GM12878 (cell line): ENCODE data around the gene TMEM237. TPM values are rescaled to one million over a fixed set of nuclear protein-coding genes. Genes with fewer than 3 reads are reported as not detected.
A peak's percentile ranks its signal among the peaks of the same experiment; 100 is the strongest.

ENCODE experiments used
- ATF7 ChIP-seq: fragments of 450-650 bp; IDR thresholded peaks from 2 replicates; pipeline ENCODE4 v1.6.1; 2016; ENCODE audit warnings: low read depth, mild to moderate bottlenecking
- BCL11A ChIP-seq: IDR thresholded peaks from 2 replicates; pipeline ENCODE4 v1.6.1; 2011; ENCODE audit warnings: low read depth, low read length
- BCLAF1 ChIP-seq: fragments of 450-650 bp; IDR thresholded peaks from 2 replicates; pipeline ENCODE4 v1.6.1; 2017; ENCODE audit warnings: antibody characterized with exemption, mild to moderate bottlenecking, moderate library complexity
- BHLHE40 ChIP-seq, 2 experiments: fragments of 450-650 bp in 1 of 2; IDR thresholded peaks; 2 replicates each; pipeline ENCODE4 v1.6.1; 2011 to 2017; ENCODE audit warnings: low read depth in 2 of 2, borderline replicate concordance in 1 of 2, improper control_type of control experiment in 1 of 2, low read length in 1 of 2, mild to moderate bottlenecking in 1 of 2
- EP300 ChIP-seq, 2 experiments: fragments of 150-350 bp in 1 of 2; IDR thresholded peaks; 2 replicates each; pipeline ENCODE4 v1.6.1; 2011 to 2012; ENCODE audit warnings: low read depth in 2 of 2, low read length in 2 of 2, borderline replicate concordance in 1 of 2, improper control_type of control experiment in 1 of 2, inconsistent platforms in 1 of 2; ENCODE audit not compliant: control insufficient read depth in 1 of 2
- FOXM1 ChIP-seq: IDR thresholded peaks from 2 replicates; pipeline ENCODE4 v1.6.1; 2012; ENCODE audit warnings: low read depth, mild to moderate bottlenecking, inconsistent platforms, low read length, moderate library complexity
- MXI1 ChIP-seq: fragments of 150-350 bp; IDR thresholded peaks from 2 replicates; pipeline ENCODE4 v1.6.1; 2011; ENCODE audit warnings: low read depth, mild to moderate bottlenecking, inconsistent platforms, low read length, improper control_type of control experiment
- NFYA ChIP-seq: IDR thresholded peaks from 2 replicates; pipeline ENCODE4 v1.6.1; 2011; ENCODE audit warnings: low read depth, mild to moderate bottlenecking, low read length, improper control_type of control experiment, borderline replicate concordance
- POLR2A ChIP-seq: IDR thresholded peaks from 2 replicates; pipeline ENCODE4 v1.6.1; 2011; ENCODE audit warnings: low read depth, mild to moderate bottlenecking, low read length
- POLR2AphosphoS2 ChIP-seq: IDR thresholded peaks from 2 replicates; pipeline ENCODE4 v1.6.1; 2011; ENCODE audit warnings: low read depth, mild to moderate bottlenecking, low read length, improper control_type of control experiment, moderate library complexity
- SMAD1 ChIP-seq: fragments of 450-650 bp; IDR thresholded peaks from 2 replicates; pipeline ENCODE4 v1.6.1; 2018; ENCODE audit warnings: mild to moderate bottlenecking, low read depth; ENCODE audit not compliant: partially characterized antibody
- SUZ12 ChIP-seq: fragments of 200-600 bp; sonication (generic); IDR thresholded peaks from one replicate; pipeline ENCODE4 v1.6.1; 2018; ENCODE audit warnings: antibody characterized with exemption, mild to moderate bottlenecking; ENCODE audit not compliant: unreplicated experiment
- TARDBP ChIP-seq: IDR thresholded peaks from 2 replicates; pipeline ENCODE4 v1.6.1; 2016; ENCODE audit warnings: borderline replicate concordance
- polyA plus RNA-seq, 11 experiments: library from polyadenylated mRNA; depleted of rRNA in 4 of 11; unstranded in 6 of 11; stranded (reverse) in 5 of 11; fragments of >200 nt; fragmentation: Nextera tagmentation in 4 of 11; fragmentation: Illumina TruSeq in 1 of 11; extraction: Ambion mirVana in 4 of 11; extraction: Trizol in 1 of 11; gene quantifications; 1 replicate in 1 of 11; 2 replicates in 10 of 11; pipeline versions ENCODE4 v1.2.1 to v1.2.3, GENCODE V29; 2011 to 2016; ENCODE audit warnings: inconsistent platforms in 2 of 11, missing spikeins in 2 of 11, low read depth in 1 of 11
- total RNA-seq, 4 experiments: library from RNA; depleted of rRNA in 3 of 4; stranded (reverse); fragments of >200 nt in 3 of 4; fragmentation: Illumina TruSeq in 1 of 4; extraction: Trizol in 1 of 4; gene quantifications; 2 replicates each; pipeline versions ENCODE4 v1.2.1 to v1.2.3, GENCODE V29; 2013 to 2021
- TF ChIP-seq, protein P1 (sequence below): fragments of 450-650 bp; IDR thresholded peaks from 2 replicates; pipeline ENCODE4 v1.6.1; 2018; ENCODE audit warnings: borderline replicate concordance, mild to moderate bottlenecking; ENCODE audit not compliant: partially characterized antibody
- TF ChIP-seq, protein P2 (sequence below): IDR thresholded peaks from 2 replicates; pipeline ENCODE4 v1.6.1; 2012; ENCODE audit warnings: improper control_type of control experiment, low read depth, low read length; ENCODE audit not compliant: insufficient replicate concordance
- TF ChIP-seq, protein P3 (sequence below): IDR thresholded peaks from 2 replicates; pipeline ENCODE4 v1.6.1; 2012; ENCODE audit warnings: low read depth, low read length, improper control_type of control experiment

Gene TMEM237
- total and polyA plus RNA-seq, 10 of the 15 experiments (the other 5 are each of a cell fraction or from before 2014, with no cell fraction given), result 15.0 to 43.7 (median 29.3) TPM

- TF ChIP-seq BCLAF1 (no peak), TARDBP (peak; percentile 40; the same call in 1 of the 2 replicates), BCL11A (peak; percentile 27; the same call in 1 of the 2 replicates), BHLHE40 (IDR thresholded peaks at IDR 0.05; ENCODE audit: borderline replicate concordance in 1 of 2, low read depth in 2 of 2, low read length in 1 of 2) (peak; percentile 32 to 74; a peak in 3 of 4 replicates), SUZ12 (no peak), POLR2AphosphoS2 (no peak), ATF7 (no peak), POLR2A (peak; percentile 89), EP300 (IDR thresholded peaks at IDR 0.05; ENCODE audit: borderline replicate concordance in 1 of 2, control insufficient read depth in 1 of 2, low read depth in 2 of 2, low read length in 2 of 2) (0 out of 4 replicates have a peak, but pooled peaks of 1 of the 2 experiments have one; percentile 17), FOXM1 (no peak; the same call in 1 of the 2 replicates), NFYA (no peak), SMAD1 (no peak), MXI1 (peak; percentile 76; the same call in 1 of the 2 replicates)
- TF ChIP-seq, protein P1, sequence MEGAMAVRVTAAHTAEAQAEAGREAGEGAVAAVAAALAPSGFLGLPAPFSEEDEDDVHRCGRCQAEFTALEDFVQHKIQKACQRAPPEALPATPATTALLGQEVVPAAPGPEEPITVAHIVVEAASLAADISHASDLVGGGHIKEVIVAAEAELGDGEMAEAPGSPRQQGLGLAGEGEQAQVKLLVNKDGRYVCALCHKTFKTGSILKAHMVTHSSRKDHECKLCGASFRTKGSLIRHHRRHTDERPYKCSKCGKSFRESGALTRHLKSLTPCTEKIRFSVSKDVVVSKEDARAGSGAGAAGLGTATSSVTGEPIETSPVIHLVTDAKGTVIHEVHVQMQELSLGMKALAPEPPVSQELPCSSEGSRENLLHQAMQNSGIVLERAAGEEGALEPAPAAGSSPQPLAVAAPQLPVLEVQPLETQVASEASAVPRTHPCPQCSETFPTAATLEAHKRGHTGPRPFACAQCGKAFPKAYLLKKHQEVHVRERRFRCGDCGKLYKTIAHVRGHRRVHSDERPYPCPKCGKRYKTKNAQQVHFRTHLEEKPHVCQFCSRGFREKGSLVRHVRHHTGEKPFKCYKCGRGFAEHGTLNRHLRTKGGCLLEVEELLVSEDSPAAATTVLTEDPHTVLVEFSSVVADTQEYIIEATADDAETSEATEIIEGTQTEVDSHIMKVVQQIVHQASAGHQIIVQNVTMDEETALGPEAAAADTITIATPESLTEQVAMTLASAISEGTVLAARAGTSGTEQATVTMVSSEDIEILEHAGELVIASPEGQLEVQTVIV, result no peak
- TF ChIP-seq, protein P2, sequence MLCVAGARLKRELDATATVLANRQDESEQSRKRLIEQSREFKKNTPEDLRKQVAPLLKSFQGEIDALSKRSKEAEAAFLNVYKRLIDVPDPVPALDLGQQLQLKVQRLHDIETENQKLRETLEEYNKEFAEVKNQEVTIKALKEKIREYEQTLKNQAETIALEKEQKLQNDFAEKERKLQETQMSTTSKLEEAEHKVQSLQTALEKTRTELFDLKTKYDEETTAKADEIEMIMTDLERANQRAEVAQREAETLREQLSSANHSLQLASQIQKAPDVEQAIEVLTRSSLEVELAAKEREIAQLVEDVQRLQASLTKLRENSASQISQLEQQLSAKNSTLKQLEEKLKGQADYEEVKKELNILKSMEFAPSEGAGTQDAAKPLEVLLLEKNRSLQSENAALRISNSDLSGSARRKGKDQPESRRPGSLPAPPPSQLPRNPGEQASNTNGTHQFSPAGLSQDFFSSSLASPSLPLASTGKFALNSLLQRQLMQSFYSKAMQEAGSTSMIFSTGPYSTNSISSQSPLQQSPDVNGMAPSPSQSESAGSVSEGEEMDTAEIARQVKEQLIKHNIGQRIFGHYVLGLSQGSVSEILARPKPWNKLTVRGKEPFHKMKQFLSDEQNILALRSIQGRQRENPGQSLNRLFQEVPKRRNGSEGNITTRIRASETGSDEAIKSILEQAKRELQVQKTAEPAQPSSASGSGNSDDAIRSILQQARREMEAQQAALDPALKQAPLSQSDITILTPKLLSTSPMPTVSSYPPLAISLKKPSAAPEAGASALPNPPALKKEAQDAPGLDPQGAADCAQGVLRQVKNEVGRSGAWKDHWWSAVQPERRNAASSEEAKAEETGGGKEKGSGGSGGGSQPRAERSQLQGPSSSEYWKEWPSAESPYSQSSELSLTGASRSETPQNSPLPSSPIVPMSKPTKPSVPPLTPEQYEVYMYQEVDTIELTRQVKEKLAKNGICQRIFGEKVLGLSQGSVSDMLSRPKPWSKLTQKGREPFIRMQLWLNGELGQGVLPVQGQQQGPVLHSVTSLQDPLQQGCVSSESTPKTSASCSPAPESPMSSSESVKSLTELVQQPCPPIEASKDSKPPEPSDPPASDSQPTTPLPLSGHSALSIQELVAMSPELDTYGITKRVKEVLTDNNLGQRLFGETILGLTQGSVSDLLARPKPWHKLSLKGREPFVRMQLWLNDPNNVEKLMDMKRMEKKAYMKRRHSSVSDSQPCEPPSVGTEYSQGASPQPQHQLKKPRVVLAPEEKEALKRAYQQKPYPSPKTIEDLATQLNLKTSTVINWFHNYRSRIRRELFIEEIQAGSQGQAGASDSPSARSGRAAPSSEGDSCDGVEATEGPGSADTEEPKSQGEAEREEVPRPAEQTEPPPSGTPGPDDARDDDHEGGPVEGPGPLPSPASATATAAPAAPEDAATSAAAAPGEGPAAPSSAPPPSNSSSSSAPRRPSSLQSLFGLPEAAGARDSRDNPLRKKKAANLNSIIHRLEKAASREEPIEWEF, result no peak
- TF ChIP-seq, protein P3, sequence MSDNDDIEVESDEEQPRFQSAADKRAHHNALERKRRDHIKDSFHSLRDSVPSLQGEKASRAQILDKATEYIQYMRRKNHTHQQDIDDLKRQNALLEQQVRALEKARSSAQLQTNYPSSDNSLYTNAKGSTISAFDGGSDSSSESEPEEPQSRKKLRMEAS, result peak; percentile 73; the same call in 1 of the 2 replicates
Observed at GRCh38 chr2:201642579-201643215, 606 bp downstream of the TMEM237 start (continued).
